Limb (tissue), 2 donors: ENCODE data around the gene FAM186B.

Experiments used
- DNase-seq, 2 donors: peaks; one replicate each; pipeline ENCODE4 v3.0.0-alpha.2; 2016; ENCODE audit errors: extremely low spot score in 2 of 2

Gene FAM186B

DNA sequence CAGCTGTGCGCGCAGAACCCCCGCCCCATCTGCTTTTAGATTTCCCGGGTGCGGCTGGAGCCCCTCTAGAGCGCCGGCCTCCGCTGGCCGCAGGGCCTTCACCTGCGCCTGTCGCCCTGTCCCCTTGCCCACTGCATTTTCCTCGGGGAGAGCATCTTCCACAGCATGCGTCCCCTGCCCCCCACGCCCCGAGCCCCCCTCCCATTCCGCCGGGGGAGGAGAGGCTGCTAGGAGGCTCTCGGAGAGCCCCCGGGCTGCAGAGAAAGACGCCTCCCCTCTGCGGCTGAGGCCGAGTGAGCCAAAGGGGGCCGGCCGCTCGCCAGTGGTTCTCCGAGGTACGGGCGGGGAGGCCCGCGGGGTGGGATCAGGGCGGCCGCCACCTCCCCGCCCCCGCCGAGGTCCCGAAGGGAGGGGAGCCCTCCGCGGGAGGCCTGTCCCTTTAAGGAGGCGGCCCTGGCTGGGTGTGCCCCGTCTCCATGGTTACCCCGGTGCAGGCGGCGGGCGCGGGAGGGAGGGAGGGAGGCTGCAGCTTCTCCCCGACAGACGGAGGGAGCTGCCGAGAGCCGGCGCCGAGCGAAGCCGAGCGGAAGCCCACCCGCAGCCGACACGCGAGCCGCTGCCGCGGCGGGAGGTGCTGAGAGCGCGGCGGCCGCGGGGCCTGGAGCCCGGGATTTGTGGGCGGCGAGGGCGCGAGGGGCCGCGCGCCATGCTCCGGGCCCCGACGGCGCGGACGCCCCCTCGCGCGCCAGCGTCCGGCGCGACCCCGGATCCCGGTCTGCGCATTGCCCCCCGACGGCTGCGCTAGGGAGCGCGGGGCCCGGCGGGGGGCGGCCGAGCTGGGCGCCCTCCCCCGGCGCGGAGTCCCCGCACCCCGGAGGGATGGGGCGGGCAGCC lies 66.7 kb downstream of the FAM186B start, which contains the start of gene KCNH3:
TSS of gene KCNH3 (plus strand) at position 521 of the 894 bp plus-strand sequence. CDS start 387 bp downstream, outside the sequence.
- peak; percentile 31 to 87 for DNase-seq

DNA sequence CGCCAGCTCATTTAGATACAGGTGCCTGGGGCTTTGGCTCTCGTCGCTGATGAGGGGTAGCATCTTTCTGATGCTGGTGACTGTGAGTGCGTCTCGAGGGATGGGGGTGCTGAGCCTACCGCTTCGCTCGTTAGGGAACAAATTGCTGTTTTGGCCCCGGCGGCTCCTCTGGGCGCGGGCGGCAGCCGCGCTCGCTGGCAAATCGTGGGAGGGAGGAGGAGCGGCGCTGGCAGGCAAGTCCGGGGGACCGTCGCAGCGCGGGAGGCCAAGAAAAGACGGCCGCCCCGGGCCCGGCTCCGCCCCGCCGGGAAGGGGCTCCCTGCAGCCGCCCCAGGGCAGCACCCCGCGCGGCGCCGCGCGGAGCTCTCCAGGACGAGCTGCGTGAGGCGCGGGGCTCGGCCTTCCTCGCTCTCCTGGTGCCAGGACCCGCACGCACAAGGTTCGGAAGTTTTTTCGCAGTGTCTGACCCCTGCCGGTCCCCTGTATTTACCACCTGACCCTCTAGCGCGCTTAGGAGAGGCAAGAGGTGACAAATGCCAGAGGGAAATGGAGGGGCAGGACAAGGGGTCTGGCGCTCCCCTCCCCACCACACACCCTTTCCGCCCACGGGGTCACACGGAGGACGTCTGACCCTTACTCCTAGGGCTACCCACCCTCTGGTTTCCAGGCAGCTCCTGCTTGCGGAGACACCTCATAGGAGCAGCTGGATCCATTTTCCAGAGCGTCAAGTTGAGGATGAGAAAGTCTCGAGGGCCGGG lies 67.5 kb downstream of the FAM186B start:
- DNase-seq, result peak in 1 of 2 donors; percentile 45
